HTERT RPE-1 (cell line): ENCODE data around the gene OAS3.
"Not testable (repeated sequence)": the region's sequence is repeated elsewhere in the genome, so short reads cannot be mapped to it uniquely, and the experiment has no call there.

Experiments used
- in situ Hi-C: fragments of 300-500 bp; cut with MboI; formaldehyde crosslinking; loops from 4 replicates; pipeline ENCODE4 v1.14.3; 2020; ENCODE audit warnings: low sequenced_read_pairs

Gene OAS3

GRCh38 chr12:112979041-112979680 lies 40.9 kb downstream of the OAS3 start:
- in situ Hi-C loops = no loop called here

DNA sequence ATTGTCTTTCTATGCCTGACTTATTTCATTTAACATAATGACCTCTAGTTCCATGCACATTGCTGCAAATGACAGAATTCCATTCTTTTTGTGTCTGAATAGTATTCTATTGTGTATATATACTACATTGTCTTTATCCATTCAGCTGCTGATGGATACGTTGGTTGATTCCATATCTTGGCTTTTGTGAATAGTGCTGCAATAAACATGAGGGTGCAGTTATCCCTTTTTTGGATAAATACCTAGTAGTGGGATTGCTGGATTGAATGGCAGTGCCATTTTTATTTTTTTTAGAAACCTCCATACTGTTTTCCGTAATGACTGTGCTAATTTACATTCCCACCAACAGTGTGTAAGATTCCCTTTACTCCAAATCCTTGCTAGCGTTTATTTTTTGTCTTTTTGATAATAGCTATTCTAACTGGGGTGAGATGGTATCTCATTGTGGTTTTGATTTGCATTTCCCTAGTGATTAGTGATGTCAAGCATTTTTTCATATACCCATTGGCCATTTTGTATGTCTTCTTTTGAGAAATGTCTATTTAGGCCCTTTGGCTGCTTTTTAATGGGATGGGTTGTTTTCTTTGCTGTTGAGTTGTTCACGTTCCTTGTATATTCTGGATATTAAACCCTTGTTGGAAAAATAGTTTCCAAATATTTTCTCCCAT lies 42.4 kb downstream of the OAS3 start:
- in situ Hi-C loops = no loop called here

- in situ Hi-C loops = no loop called here
These were observed 47.5 kb downstream of the OAS3 start for GRCh38 chr12:112985642-112986290.

GRCh38 chr12:112986291-112986800 lies 48.1 kb downstream of the OAS3 start:
- in situ Hi-C loops = no loop called here

GRCh38 chr12:112987561-112987960 lies 49.3 kb downstream of the OAS3 start:
- in situ Hi-C loops = no loop called here

DNA sequence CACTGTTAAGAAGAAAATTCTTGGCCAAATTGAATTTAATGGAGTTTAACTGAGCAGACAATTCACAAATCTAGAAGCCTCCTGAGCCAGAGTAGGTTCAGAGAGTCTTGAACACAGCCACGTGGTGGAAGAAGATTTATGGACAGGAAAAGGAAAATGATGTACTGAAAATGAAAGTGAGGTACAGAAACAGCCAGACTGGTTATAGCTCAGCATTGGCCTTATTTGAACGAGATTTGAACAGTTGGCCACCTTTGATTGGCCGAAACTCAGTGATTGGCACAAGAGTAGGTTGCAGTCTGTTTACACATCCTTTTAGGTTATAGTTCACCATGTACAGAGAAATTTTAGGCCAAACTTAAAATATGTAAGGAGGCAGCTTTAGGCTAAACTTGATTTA lies 50.0 kb downstream of the OAS3 start:
- in situ Hi-C loops = no loop called here

GRCh38 chr12:112988823-112989385 lies 50.6 kb downstream of the OAS3 start:
- in situ Hi-C loops = not testable (repeated sequence)

DNA sequence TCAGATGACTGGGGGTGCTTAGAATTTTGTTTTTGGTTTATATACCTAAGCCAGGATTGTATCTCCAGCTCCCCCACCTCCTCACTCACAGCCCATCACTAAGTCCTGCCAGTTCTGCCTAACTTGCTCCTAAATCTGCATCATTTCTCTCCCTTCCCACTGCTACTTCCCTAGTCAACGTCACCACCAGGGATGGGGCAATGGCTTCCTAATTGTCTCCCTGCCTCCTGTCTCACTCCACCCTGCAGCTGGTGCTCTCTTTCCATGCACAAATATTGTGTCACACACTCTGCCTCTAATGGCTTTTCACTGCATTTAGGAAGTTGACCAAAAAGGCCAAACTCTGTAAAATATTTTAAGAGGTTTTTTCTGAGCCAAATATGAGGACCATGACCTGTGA lies 51.5 kb downstream of the OAS3 start:
- in situ Hi-C loops = no loop called here

- in situ Hi-C loops = no loop called here
These were observed 54.5 kb downstream of the OAS3 start for GRCh38 chr12:112992541-112993398.

DNA sequence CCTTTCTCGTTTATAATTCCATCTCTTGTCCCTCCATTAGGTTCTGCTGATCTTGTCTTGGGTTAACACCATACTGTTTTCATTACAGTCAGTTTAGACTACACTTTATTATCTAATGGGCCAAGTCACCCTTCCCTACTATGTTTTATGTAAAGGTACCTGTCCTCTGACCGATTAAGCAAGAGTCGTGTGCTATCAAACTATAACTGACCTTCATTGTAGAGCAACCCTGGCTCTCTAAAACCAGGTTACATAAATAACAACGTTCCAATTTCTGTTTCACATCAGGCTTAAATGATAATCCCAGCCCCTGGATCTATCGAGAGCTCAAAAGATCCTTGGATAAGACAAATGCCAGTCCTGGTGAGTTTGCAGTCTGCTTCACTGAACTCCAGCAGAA lies 56.7 kb downstream of the OAS3 start:
- in situ Hi-C loops = no loop called here

- in situ Hi-C loops = no loop called here
These were observed 58.2 kb downstream of the OAS3 start for GRCh38 chr12:112996501-112996900.

DNA sequence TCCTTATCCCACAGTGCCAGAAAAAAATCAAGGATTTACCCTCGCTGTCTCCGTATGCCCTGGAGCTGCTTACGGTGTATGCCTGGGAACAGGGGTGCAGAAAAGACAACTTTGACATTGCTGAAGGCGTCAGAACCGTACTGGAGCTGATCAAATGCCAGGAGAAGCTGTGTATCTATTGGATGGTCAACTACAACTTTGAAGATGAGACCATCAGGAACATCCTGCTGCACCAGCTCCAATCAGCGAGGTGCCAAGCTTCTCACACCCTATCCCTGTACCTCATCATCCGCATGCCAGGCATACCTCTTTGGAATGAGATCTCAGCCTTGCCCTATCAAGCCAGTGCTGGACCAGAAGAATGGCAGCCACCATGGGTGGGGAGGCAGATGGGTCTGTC lies 59.2 kb downstream of the OAS3 start:
- in situ Hi-C loops = no loop called here

- in situ Hi-C loops = no loop called here
These were observed 60.9 kb downstream of the OAS3 start for GRCh38 chr12:112998987-112999767.

- in situ Hi-C loops = no loop called here
These were observed 62.2 kb downstream of the OAS3 start for GRCh38 chr12:113000433-113000832.

DNA sequence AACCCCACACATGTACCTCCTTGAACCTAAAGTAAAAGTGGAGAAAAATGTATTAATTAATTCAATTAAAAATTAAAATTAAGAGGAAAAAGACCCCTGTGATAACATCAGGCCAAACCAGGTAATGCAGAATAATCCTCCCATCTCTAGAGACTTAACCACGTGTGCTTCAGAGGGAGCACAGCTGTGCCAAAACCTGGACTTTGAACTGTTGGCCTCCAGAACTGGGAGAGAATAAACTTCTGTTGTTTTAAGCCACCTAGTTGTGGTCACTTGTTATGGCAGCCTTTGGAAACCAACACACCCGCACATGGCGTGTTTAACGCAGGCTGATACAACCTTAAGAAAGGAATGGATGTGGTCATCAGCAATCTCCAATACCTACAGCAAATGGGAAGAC lies 63.9 kb downstream of the OAS3 start:
- in situ Hi-C loops = no loop called here

GRCh38 chr12:113002676-113003075 lies 64.4 kb downstream of the OAS3 start:
- in situ Hi-C loops = no loop called here

DNA sequence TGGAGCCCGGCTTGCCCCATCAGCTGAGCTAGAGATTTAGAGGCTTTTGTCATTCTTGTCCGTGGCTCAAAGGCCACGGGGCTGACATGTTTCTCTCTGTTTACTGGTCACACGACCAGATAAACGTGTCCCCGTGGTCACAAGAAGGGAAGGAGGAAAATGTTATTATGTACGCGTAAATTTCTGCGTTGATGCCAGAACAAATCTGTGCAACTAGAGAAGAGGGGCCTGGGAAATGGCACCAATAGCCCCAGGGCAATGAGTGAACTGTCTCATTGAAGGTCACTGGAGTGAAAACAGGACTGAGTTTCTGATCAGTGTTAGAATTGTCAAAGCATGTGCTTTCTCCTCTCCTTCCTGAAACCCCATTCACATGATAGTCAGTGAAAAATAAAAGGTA lies 65.4 kb downstream of the OAS3 start:
- in situ Hi-C loops = no loop called here

DNA sequence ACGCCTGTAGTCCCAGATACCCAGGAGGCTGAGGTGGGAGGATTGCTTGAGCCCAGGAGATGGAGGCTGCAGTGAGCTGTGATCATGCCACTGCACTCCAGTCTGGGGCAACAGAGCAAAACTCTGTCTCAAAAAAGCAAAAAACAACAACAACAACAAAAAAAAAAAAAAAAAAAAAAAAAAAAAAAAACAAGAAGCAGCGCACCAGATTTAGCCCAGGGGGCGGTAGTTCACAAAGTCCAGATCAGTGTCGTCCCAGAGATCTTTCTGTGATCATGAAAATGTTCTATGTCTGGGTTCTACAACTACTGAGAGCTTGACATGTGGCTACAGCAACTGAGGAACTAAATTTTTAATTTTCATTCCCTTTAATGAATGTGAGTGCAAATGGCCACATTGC lies 67.5 kb downstream of the OAS3 start:
- in situ Hi-C loops = no loop called here

- in situ Hi-C loops = no loop called here
These were observed 67.9 kb downstream of the OAS3 start for GRCh38 chr12:113006206-113006605.

- in situ Hi-C loops = no loop called here
These were observed 68.4 kb downstream of the OAS3 start for GRCh38 chr12:113006641-113007040.
